GM19467 (cell line): ENCODE results near the gene SKI.
"Not testable (repeated sequence)": the region's sequence is repeated elsewhere in the genome, so short reads cannot be mapped to it uniquely, and the experiment has no call there.

Experiments
- ATAC-seq: cut with Tn5 transposase; IDR thresholded peaks from one replicate; pipeline ENCODE4 v1.9.1; 2021; ENCODE audit warnings: mild to moderate bottlenecking, moderate library complexity; ENCODE audit not compliant: unreplicated experiment

The SKI gene

DNA sequence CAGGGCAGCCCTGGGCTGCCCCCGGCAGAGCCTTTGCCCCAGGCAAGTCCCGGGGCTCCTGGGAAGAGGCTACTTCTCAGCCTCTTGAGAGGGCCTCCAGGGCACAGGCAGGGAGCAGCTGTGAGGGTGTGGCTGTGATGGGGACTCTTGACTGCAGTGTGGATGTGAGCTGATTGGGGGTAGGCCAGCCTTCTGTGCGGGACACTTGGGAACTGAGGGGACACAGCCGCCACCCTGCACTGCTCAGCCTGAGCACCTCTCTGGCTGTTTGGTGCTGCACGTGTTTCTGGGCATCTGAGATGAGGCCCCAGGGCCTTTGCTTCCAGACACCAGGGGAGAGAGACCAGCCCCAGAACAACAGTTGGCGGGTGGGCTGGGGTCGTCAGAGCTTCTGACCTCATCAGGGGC, 62.1 kb downstream of the SKI start:
- ATAC-seq: no peak

DNA sequence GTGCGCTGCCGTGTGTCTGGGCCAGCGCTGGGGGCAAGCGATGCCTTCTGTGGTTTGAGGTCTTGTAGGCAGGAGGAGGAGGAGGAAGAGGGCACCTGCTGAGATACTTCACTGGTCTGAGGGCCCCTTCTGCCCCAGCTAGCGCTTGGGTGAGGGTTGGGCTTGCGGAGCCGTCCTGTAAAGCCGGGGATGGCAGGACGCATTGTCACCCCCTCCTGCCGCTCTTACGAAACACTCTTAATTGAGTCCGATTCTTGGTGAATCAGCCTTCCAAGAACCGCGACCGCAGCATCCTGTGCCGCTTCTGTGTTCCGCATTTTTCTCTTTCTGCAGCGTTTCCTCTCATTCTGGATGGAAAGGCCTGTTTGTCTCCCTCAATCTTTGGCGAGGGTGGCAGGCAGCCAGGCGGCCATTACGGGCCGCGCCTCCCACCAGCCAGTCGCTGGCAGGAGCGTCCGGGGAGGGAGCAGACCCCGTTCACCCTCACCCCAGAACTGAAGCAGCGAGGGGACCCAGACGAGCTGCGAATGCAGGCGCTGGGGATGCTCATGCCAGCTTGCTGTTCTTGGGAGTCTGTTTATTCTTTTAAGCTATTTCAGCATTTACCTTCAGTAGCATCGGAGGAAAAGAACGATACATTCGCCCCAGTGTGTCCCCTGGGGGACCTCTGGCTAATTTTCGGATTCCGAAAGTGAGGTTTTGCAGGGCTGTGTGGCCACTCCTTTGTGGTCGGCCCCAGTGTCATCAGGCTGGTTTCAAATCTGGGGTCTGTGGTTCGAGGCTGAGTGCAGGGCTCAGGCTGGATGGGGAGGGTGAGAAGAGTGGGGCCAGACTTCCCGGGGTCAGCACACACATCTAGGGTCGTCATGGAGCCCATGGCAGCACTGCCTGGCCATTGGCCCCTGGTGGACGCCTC, 62.7 kb downstream of the SKI start:
- peak; percentile 48 for ATAC-seq

DNA sequence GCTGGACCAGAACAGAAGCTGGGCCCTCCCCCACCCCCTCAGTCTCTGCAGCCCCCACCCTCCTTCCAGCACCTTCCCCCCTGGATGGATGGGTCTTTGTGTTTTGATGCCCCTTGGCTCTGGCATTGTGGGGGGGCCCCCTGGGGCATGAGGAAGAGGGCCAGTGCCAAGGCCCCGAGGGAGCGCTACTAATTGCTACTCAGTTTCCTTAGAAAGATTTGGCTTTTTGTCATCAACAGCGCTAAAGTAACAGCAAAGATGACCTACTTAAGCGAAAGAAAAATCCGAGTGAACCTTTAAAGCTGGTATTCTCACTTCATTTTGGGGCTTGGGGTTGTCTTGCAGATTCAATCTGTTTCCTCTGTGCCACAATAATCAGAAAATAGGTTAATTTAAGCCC, 63.5 kb downstream of the SKI start:
- no peak for ATAC-seq

DNA sequence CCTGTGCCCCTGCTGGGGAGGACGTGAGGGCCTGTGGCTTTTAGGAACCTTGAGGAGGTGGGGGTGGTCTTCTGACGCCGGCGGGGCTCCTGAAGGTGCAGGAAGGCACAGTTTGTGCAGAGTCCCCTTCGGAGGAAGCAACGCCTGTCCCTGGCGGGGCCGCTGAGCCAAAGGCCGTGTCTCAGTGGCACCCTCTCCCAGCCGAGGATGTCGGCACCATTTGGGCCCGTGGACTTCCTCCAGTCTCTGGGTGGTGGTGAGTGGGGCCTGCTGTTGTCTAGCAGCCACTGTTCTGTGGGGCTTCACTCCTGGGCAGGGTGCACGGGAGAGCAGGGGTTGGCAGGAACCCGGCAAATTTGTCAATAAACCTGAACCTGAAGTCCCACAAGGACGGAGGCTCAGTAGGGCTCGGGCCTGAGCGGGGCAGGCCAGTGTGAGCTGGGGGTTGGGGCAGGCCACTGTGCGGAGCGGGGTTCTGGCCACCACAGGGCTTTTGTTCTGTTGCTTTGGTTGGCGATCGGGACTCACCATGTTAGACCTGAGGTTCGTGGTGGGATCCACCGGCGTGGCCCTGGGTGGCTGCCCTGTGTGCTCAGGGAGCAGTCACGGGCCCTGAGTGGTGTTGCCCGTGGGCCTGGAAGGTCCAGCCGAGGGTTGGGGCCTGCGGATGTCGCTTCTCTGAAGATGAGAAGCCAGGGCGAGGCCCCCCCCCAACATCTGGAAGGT, 64.8 kb downstream of the SKI start:
- ATAC-seq: no peak

DNA sequence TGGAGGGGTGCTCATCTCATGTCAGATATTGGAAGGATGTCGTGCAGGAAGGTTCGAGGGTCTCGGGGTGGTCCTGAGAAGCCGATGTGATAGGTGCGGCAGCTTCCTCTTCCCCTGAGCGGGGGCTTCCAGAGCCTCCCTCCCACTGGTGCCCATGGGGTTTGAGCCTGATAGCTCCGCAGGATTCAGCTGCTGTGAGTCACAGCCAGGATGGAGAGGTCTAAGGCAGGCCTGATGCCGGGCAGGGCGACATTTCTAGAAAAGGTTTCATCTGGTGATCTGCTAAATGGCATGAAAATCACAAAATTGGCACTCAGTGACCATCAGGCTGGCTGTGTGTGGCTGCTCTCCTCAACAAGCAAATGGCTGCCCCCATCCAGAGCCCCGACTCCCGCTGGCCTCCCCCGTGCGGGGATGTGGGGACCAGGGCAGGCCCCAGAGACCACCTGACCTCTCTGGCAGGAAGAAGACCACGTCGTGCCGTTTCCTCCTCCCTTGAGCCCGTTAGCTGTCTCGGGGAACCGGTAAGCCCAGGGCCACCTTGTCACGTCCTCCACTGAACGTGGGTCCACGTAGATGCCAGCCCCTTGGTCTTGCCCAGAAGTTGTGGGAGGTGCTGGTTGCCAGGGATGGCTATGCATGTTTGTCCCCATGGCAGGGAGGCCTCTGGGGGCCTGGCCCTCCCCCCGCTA, 66.1 kb downstream of the SKI start:
- no peak for ATAC-seq

DNA sequence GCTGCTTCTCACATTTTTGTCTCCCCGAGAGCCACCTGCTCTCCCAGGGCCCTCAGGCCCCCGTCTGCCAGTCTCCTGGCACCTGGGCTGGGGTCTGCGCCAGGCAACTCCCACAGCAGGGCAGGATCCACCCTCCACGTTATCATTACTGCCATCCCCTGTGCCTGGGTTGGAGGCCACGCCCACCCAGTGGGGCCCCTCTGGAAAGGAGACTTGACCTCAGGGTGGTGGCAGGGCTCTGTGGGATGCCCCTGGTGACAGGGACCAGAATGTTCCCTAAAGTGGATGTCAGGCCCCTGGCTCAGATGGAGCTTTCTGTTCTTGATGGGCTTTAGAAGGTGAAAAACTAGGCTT, 66.6 kb downstream of the SKI start:
- no peak for ATAC-seq

DNA sequence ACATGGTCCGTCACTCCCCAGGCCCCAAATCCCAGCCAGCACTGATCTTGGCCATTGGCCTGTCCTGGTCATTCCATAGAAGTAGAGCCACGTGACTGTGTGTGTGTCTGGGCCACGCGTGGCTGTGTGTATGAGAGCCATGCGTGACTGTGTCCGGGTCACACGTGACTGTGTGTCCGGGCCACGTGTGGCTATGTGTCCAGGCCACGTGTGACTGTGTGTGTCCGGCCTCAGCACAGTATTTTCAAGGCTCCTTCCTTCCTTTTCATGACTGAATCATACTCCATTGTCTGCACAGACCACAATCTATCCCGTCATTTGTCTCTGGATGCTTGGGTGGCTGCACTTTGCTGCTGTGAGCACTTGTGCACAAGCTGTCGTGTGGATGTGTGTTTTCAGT, 67.4 kb downstream of the SKI start:
- ATAC-seq: no peak

DNA sequence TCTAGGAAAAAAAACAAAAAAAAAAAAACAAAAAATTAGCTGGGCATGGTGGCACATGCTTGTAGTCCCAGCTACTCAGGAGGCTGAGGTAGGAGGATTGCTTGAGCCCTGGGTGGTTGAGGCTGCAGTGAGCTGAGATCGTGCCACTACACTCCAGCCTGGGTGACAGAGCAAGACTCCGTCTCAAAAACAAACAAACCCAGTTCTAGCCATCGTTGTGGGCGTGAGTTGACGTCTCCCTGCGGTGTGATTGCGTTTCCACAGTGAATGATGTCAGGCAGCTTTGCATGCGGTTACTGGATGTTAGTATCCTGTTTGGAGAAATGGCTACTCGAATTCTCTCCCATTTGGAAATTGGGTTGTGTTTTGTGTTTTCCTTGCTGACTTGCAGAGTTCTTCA, 68.1 kb downstream of the SKI start:
- not testable (repeated sequence) for ATAC-seq

DNA sequence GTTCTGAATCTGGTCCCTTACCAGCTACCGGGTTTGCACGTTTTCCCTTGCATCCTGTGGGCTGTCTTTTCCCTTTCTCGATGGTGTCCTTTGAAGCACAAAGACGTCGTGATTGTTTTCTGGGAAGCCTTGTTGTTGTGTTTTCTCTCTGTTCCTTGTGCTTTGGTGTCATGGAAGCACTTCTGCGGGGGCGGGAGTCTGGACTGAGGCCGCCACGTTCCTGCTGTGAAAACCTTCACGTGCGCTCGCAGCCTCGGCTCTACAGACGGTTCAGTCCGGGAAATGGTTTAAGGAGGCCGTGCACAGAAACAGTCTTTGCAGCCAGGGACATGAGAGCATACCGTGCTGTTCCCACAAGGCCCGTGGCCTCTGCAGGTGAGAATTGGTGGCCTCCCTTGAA, 68.5 kb downstream of the SKI start:
- no peak for ATAC-seq

DNA sequence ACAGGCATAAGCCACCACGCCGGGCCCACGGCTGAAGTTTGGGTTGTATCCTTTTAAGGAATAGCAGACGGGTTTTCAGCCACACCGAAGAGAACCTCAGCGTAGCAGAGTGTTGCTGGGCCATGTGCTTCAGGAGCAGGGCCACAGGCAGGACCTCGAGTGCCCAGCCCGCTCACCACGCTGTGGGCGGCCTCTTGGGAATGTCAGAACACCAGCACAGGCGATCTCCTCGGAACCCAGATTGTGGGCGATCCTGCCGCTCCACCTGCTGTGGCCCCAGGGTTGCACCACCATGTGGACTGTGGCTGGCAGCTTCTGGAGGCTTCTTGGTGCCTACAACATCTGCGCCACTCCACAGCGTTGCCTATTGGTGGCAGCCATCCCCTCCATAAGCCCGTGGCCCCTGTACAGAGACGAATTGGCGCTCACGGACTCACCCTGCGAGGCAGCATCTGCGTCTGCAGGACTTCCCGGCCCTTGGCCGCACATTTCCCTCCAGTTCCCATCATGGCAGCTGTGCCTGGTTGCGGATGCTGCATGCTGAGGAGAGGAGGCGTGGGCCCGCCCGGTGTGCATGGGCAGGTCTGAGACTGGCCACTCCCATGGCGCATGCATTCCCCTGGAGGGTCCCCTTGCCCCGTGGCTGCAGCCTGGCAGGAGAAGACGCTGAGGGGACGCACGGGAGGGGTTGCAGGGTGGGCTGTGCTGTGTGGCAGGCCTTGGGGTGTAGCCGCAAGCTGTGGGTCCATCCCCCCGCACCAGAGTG, 69.3 kb downstream of the SKI start:
- ATAC-seq: no peak

DNA sequence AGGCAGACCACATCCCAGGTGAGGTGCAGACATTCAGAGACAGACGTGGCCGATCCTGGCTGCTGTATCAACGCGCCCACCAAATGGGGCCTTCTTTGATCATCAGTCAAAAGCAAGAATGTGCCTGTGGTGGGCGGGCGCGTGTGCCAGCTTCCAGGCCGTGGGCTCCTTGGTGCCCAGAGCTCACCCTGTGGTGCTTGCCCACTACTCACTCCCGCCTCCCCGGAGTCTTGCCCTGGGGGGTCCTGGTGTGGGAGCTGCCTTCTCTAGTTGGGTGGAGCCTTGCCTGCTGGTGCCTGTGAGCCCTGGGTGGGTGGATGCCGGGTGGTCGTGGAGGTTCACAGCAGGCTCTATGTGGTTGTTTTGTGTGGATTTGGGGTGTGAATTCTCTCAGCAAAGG, 70.6 kb downstream of the SKI start:
- ATAC-seq: no peak

DNA sequence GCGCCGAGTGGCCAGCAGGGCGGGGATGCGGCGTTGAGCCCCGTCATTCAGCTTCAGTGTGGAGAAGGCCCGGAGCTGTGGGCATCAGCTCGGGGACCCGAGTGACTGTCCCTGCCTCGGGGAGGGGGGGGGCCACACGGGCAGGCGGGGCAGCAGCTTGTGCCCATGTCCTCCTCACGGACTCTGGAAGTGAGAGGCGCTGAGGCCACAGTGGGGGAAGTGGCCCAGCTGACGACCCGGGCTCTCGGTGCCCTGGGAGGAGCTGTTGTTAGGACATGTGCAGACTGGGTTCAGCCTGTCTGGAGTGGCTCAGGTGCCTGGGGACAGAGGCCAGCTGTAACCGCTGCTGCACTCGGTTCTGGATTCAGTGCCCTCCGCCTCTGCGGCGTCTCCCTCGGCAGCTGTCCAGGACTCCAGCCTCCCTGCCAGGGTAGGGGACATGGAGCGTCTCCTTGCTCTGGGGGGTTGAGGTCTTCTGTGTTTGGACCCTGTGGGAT, 71.1 kb downstream of the SKI start:
- ATAC-seq: no peak

DNA sequence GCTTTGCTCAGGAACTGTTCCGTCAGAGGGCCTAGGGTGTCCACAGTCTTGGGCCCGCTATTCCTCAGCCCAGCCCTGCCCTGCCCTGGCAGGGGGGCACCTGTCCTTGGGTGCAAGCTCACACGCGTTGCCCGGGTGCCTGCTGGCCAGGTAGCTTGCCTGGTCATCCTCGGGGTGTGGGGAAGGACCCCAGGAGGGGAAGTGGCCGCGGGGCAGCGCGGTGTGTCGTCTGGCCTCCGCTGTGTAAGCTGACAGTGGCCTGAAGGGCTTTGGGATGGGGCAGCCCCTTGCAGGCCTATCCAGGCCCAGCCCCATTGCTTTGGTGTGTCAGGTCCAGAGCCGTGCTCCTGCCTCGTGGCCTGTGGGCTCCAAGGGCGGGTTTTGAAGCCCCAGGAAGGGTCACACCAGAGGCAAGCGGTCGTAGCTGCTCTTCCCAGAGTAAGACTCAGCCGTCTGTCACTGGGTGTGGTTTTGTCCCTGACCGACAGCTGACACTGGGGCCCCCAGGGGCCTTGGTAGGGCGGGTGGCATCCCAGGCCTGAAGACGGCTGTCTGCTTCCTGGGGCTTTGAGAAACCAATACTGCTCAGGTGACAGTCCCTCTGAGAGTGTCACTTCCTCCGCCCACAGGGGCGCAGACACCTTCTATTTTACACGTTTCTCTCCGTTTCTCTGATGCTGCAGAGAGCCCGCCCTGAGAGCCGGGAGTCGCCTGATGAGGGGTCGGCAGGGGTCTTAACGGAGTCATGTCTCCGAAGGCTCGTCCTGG, 72.1 kb downstream of the SKI start:
- peak; percentile 72 for ATAC-seq

DNA sequence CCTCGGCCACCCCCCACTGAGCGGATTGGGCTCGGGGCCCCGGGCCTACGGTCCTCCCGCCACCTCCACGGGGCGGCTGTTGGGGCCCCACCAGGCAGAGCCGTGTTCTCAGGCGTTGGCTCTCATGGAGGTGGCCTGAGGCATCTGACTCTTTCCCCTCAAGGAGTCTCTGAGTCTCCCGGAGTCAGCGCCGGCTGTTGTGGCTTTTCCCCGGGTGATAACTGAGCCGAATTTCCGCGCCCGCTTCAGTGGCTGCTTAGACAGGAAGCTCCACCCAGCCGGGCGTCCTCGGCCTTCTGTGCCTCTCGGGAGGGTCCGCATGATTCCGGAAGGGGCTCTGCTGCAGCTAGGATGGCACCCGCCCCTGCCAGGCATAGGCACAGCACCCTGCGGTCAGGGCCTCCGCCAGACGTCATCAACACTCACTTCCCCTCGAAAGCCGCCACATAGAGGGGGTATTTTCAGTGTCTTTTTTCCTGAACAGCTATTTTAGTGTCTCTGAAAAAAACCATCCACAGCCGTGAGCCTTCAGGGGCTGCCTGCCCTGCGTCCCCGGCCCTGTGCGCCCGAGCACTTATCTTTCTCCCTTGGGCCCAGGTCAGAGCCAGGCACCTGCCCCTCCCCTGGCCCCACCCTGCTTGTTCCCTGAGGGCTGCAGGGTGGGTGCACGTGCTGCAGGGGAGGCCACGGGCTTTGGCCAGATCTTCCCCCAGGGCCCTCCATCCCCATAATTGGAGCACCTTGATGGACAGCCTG, 72.9 kb downstream of the SKI start:
- ATAC-seq: peak; percentile 46

DNA sequence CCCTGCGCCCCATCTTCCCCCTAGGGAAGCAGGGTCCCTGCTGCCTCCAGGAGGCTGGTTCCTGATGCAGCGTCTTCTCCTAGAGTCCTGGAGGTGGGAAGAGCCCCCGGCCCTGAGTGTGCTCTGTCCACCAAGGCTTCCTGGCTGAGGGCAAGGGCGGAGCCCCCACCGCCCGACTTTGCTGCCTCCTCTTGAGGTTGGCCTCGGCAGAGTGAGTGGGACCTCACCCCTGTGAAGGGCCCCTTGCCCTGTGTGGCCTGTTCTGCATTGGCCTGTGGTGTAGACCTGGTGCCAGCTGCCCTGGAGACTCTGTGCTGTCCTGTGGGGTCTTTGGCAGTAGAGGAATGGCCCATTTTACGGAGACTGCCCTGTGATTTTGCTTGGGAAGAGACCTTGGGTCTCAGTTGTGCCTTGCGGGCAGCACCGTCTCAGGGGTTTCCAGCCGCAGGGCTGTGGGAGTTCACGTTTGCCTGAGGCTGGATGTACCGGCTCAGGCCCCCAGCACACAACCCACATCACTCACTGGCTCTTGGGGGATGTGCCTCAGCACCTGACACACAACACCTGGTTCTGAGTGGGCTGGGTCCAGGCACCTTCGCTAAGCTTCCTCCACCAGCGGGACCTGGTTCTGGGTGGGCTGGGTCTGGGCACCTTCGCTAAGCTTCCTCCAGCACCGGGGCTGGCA, 73.6 kb downstream of the SKI start:
- ATAC-seq: no peak

DNA sequence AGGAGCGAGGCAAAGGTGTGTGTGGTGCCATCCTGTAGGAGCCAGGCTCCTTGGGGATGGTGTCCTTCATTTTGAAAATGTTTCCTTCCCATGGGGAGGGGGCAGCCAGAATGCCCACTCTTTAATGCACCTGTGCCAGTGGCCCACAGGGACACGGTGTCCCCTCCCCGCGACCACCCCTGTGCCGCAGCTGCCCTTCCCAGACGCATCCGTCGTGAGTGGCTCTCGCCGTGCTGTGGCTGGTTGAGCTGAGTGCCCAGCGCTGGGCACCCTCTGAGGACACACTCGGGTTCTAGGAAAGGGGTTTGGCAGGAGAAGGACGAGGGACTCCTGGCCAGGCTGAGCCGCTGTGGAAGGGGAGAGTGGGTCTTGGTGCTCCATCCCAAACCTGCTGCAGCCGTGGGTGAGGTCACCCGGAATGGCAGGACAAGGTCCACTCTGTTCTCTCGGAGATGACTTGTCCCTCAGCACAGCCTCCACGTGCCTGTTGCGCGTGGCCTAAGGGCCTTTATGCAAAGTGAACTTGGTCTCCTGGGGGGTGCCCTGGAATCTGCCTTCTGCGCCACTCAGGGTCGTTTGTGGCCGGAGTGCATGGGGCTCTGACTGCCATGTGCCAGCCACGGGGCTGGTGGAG, 74.3 kb downstream of the SKI start:
- no peak for ATAC-seq

DNA sequence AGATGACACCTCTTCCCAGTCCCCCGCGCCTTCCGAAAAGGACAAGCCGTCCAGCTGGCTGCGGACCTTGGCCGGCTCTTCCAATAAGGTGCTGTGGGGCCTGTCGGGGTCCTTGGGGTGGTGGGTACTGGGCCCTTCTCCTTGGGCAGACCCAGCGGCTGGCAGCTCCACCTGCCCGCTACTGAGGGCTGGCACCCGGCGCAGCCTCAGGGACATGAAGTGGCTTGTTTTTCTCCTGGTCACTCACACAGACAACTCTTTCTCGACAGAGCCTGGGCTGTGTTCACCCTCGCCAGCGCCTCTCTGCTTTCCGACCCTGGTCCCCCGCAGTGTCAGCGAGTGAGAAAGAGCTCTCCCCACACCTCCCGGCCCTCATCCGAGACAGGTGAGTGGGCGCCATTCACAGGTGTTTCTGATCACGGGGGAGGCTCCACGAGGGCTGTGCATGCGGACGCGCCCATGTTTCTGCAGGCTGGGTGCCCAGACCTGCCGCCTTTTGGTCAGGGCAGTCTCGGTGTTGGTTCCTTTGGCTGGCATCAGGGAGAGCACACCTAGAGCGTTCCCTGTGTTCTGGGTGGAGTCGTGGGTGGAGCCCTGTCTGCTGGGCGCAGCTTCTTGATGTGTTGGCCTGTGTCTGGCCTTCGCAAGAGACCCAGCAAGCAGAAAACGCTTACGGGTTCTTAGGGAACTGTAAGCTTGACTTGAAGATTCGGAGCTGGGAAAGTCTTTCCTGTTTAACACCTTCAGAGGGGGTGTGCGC, 75.1 kb downstream of the SKI start:
- no peak for ATAC-seq

DNA sequence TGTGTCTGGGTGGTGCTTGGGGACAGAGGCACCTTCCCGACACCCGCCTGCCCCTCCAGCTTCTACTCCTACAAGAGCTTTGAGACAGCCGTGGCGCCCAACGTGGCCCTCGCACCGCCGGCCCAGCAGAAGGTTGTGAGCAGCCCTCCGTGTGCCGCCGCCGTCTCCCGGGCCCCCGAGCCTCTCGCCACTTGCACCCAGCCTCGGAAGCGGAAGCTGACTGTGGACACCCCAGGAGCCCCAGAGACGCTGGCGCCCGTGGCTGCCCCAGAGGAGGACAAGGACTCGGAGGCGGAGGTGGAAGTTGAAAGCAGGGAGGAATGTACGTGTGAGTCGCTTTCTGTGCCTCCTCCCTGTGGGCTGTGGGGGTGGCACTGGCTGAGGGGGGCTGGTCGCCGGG, 75.7 kb downstream of the SKI start:
- no peak for ATAC-seq
